ENCODE results near the gene RAB13. TPM values are rescaled to one million over a fixed set of nuclear protein-coding genes. Genes with fewer than 3 reads are reported as not detected.

The RAB13 gene
- total and polyA plus RNA-seq, 2 of the 13 experiments (the other 11 are each of a cell fraction or from before 2014, with no cell fraction given), result 15.9 to 24.7 TPM

DNA sequence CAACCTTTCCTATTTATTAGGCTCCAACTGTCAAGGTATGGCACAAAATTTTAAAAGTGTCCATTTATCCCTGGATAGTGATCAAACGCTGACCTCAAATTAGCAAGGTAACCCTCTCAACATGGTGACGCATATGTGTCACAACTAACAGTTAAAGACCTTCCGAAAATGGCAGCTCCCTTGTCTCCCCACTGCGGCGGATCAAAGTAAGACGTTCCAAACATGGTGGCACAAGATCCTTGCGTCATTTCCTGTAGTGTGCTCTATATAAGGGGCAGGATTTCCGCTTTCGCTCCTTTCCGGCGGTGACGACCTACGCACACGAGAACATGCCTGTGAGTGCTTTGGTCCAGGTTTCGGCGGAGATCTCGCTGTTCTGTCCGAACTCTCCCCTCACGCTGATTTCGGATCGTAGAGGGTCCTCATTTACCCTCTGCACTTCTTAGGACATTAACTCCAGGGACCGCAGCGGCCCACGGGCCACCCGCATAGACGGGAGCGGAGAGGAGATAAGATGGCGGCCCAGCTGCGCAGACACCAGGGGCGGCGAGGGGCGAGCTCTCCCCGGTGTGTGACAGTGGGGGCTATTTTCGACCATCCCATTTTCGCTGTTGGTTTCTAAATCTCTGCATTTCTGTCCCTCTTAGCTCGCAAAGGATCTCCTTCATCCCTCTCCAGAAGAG, 4.5 kb upstream of the RAB13 start, which contains the start of gene RPS27 (continued):
- TF ChIP-seq ZNF614 (CRISPR knock-in tag; IDR thresholded peaks at IDR 0.05; ENCODE audit: borderline replicate concordance) (peak; percentile 80), CREB1 (IDR thresholded peaks at IDR 0.05) (peak; percentile 96), CREB1 (CRISPR knock-in tag; IDR thresholded peaks at IDR 0.05) (peak; percentile 99), KAT7 (CRISPR knock-in tag; IDR thresholded peaks at IDR 0.05; ENCODE audit: borderline replicate concordance) (peak; percentile 62; the same call in 1 of the 2 replicates), PAX8 (CRISPR knock-in tag; IDR thresholded peaks at IDR 0.05; ENCODE audit: borderline replicate concordance) (0 out of 2 replicates have a peak, but pooled peaks have one; percentile 68), IKZF4 (CRISPR knock-in tag; IDR thresholded peaks at IDR 0.05; ENCODE audit: borderline replicate concordance, low read depth, not compliant biosample characterization) (peak; percentile 61), ZNF530 (CRISPR knock-in tag; IDR thresholded peaks at IDR 0.05; ENCODE audit: low read depth) (peak; percentile 45; the same call in 1 of the 2 replicates), ZNF251 (CRISPR knock-in tag; IDR thresholded peaks at IDR 0.05) (0 out of 2 replicates have a peak, but pooled peaks have one; percentile 71), SPEN (CRISPR knock-in tag; IDR thresholded peaks at IDR 0.05; ENCODE audit: low read depth) (peak; percentile 91; the same call in 1 of the 2 replicates), GATA4 (IDR thresholded peaks at IDR 0.05; ENCODE audit: borderline replicate concordance, low read depth) (peak; percentile 88; the same call in 1 of the 2 replicates), RAD21 (CRISPR knock-in tag; IDR thresholded peaks at IDR 0.05) (0 out of 2 replicates have a peak, but pooled peaks have one; percentile 25), ZNF790 (CRISPR knock-in tag; IDR thresholded peaks at IDR 0.05; ENCODE audit: borderline replicate concordance) (0 out of 2 replicates have a peak, but pooled peaks have one; percentile 58), ZNF562 (CRISPR knock-in tag; IDR thresholded peaks at IDR 0.05; ENCODE audit: borderline replicate concordance) (no peak), ATF7-NPFF (CRISPR knock-in tag; IDR thresholded peaks at IDR 0.05; ENCODE audit: low read depth) (peak; percentile 71)
- TF ChIP-seq, protein P1, sequence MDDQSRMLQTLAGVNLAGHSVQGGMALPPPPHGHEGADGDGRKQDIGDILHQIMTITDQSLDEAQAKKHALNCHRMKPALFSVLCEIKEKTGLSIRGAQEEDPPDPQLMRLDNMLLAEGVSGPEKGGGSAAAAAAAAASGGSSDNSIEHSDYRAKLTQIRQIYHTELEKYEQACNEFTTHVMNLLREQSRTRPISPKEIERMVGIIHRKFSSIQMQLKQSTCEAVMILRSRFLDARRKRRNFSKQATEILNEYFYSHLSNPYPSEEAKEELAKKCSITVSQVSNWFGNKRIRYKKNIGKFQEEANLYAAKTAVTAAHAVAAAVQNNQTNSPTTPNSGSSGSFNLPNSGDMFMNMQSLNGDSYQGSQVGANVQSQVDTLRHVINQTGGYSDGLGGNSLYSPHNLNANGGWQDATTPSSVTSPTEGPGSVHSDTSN (CRISPR knock-in tag; IDR thresholded peaks at IDR 0.05; ENCODE audit: borderline replicate concordance), result 0 out of 2 replicates have a peak, but pooled peaks have one; percentile 34
- TF ChIP-seq, protein P2, sequence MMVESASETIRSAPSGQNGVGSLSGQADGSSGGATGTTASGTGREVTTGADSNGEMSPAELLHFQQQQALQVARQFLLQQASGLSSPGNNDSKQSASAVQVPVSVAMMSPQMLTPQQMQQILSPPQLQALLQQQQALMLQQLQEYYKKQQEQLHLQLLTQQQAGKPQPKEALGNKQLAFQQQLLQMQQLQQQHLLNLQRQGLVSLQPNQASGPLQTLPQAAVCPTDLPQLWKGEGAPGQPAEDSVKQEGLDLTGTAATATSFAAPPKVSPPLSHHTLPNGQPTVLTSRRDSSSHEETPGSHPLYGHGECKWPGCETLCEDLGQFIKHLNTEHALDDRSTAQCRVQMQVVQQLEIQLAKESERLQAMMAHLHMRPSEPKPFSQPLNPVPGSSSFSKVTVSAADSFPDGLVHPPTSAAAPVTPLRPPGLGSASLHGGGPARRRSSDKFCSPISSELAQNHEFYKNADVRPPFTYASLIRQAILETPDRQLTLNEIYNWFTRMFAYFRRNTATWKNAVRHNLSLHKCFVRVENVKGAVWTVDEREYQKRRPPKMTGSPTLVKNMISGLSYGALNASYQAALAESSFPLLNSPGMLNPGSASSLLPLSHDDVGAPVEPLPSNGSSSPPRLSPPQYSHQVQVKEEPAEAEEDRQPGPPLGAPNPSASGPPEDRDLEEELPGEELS (CRISPR knock-in tag; IDR thresholded peaks at IDR 0.05), result peak; percentile 43
- TF ChIP-seq, protein P3, sequence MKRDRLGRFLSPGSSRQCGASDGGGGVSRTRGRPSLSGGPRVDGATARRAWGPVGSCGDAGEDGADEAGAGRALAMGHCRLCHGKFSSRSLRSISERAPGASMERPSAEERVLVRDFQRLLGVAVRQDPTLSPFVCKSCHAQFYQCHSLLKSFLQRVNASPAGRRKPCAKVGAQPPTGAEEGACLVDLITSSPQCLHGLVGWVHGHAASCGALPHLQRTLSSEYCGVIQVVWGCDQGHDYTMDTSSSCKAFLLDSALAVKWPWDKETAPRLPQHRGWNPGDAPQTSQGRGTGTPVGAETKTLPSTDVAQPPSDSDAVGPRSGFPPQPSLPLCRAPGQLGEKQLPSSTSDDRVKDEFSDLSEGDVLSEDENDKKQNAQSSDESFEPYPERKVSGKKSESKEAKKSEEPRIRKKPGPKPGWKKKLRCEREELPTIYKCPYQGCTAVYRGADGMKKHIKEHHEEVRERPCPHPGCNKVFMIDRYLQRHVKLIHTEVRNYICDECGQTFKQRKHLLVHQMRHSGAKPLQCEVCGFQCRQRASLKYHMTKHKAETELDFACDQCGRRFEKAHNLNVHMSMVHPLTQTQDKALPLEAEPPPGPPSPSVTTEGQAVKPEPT (CRISPR knock-in tag; IDR thresholded peaks at IDR 0.05; ENCODE audit: low read depth), result peak; percentile 85; the same call in 1 of the 2 replicates
